Measurements from ENCODE around the gene RGS9BP. TPM values are rescaled to one million over a fixed set of nuclear protein-coding genes. Genes with fewer than 3 reads are reported as not detected.
A peak's percentile ranks its signal among the peaks of the same experiment; 100 is the strongest.

RGS9BP gene, protein sequence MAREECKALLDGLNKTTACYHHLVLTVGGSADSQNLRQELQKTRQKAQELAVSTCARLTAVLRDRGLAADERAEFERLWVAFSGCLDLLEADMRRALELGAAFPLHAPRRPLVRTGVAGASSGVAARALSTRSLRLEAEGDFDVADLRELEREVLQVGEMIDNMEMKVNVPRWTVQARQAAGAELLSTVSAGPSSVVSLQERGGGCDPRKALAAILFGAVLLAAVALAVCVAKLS
- total RNA-seq (ENCODE audit: low replicate concordance), result 0.28 TPM in 1 of 2 replicates, not detected in the other

DNA sequence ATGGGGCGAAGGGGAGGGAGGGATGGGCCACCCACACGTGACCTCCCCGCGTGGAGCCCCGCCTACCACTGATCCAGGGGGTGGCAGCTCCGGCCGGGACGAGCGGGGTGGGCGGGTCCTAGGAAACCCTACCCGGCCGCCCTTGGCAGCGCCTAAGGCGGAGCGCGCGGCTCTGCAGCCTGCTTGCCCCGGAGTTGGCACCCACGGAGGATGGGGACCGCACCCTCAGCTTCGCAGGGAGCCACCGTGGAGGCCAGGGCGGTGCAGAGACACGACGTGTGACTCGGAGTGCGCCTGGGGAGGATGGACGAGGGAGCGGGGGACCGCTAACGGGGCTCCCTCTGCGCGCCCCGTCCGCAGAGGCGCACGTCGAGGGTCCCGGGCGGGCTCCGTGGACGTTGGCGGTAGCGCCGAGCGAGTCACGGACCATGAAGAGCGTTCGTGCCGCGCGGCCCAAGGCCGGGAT is at the start of gene RGS9BP:
Gene RGS9BP (plus strand): TSS at position 129 of the 466 bp plus-strand sequence. CDS start 416 bp downstream, outside the sequence.
- peak within 1 kb of the TSS; percentile 90 for H2AFZ ChIP-seq (replicated peaks)
- H3K27ac ChIP-seq, result no peak within 1 kb of the TSS
- Mint-ChIP-seq H3K4me1 (peaks cover 20% of the 10 kb centered on the region), H3K27ac (no peak within 1 kb of the TSS), H3K36me3 (peaks cover 4% of the 10 kb centered on the region), H3K9me3 (no peaks in the 10 kb centered on the region), H3K27me3 (ENCODE audit: insufficient read depth, low read depth) (peaks cover 35% of the 10 kb centered on the region), H3K4me3 (peak within 1 kb of the TSS; percentile 89)
- H3K9me3 ChIP-seq (ENCODE audit: low read depth), result no peaks in the 10 kb centered on the region
- peak within 1 kb of the TSS; percentile 90 for H3K4me3 ChIP-seq
- H3K4me1 ChIP-seq, result peaks cover 12% of the 10 kb centered on the region
- no peaks in the 10 kb centered on the region for H3K36me3 ChIP-seq
- H3K27me3 ChIP-seq, result peaks cover 73% of the 10 kb centered on the region
- peak within 1 kb of the TSS; percentile 84 for H3K4me2 ChIP-seq
- H3K9ac ChIP-seq, result no peak within 1 kb of the TSS
- H4K20me1 ChIP-seq (ENCODE audit: low read depth), result peaks cover 55% of the 10 kb centered on the region
- H3K79me2 ChIP-seq (ENCODE audit: low read depth), result peaks cover 28% of the 10 kb centered on the region
- DNase-seq (ENCODE audit: low spot score), result peak; percentile 70
- TF ChIP-seq, protein P1, sequence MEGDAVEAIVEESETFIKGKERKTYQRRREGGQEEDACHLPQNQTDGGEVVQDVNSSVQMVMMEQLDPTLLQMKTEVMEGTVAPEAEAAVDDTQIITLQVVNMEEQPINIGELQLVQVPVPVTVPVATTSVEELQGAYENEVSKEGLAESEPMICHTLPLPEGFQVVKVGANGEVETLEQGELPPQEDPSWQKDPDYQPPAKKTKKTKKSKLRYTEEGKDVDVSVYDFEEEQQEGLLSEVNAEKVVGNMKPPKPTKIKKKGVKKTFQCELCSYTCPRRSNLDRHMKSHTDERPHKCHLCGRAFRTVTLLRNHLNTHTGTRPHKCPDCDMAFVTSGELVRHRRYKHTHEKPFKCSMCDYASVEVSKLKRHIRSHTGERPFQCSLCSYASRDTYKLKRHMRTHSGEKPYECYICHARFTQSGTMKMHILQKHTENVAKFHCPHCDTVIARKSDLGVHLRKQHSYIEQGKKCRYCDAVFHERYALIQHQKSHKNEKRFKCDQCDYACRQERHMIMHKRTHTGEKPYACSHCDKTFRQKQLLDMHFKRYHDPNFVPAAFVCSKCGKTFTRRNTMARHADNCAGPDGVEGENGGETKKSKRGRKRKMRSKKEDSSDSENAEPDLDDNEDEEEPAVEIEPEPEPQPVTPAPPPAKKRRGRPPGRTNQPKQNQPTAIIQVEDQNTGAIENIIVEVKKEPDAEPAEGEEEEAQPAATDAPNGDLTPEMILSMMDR (IDR thresholded peaks at IDR 0.05), result no peak
- TF ChIP-seq EZH2phosphoT487 (IDR thresholded peaks at IDR 0.05) (peak; percentile 94), EZH2 (IDR thresholded peaks at IDR 0.05) (no peak)
- peaks cover 19% of the 10 kb centered on the region for H3F3A ChIP-seq (ENCODE audit: low read depth)

DNA sequence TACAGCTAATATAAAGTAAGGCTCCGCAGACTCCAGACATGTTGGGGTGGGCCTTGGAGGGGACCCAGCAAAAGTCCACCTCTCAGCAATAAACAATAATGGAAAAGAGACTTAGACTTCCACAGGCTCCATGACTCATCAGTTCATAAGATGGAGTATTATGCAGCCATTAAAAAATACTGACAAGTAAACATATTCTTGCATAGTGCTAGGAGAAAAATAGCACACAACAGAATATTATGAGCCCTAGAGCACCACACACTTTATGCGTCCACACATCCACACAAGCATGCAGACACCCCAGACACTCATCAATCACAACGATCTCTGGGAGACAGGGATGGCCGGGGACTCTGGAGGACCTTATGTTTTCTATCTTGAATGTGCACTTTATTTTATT is 48.7 kb upstream of the RGS9BP start:
- peaks cover 11% of the 10 kb centered on the region for H3K36me3 Mint-ChIP-seq
- no peaks in the 10 kb centered on the region for H3K9me3 ChIP-seq (ENCODE audit: low read depth)
- TF ChIP-seq EZH2phosphoT487 (IDR thresholded peaks at IDR 0.05) (no peak), EZH2 (IDR thresholded peaks at IDR 0.05) (no peak)
- TF ChIP-seq, protein P1 (IDR thresholded peaks at IDR 0.05), result no peak

DNA sequence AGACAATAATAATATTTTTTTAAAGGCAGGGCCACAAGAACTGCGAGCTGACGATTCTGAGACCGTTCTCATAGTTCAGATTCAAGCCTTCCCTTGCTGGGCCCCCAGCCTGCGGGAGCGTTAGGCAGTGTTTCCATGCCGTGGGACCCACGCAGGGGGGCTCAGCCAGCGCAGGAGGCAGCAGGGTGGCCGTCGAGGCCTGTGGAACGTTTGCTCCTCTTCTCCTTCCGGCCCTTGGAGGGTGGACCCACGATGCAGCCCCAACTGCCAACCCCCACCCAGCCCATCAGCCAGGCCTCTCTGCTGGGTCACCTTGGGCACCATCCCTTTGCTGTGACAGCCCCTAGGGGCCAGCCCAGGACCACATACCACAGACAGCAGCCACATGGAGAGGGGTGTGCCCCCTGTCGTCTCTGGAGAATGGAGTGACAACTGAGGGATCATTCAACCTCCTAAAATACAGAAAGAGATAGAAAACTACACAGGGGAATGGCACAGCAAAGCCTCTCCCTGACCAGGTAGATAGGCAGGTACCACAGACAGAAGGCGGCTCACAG is 47.9 kb upstream of the RGS9BP start:
- Mint-ChIP-seq H3K27ac (no peak overlapping the region), H3K4me3 (no peak overlapping the region), H3K36me3 (peaks cover 5% of the 10 kb centered on the region), H3K27me3 (ENCODE audit: insufficient read depth, low read depth) (no peaks in the 10 kb centered on the region), H3K9me3 (no peaks in the 10 kb centered on the region), H3K4me1 (no peaks in the 10 kb centered on the region)
- no peak overlapping the region for H3K4me3 ChIP-seq
- no peak overlapping the region for H2AFZ ChIP-seq (replicated peaks)
- H3K27ac ChIP-seq, result no peak overlapping the region
- H3K9me3 ChIP-seq (ENCODE audit: low read depth), result no peaks in the 10 kb centered on the region
- DNase-seq (ENCODE audit: low spot score), result no peak
- no peaks in the 10 kb centered on the region for H3K79me2 ChIP-seq (ENCODE audit: low read depth)
- H3K4me2 ChIP-seq, result no peak overlapping the region
- no peaks in the 10 kb centered on the region for H3K27me3 ChIP-seq
- H3F3A ChIP-seq (ENCODE audit: low read depth), result no peaks in the 10 kb centered on the region
- no peaks in the 10 kb centered on the region for H4K20me1 ChIP-seq (ENCODE audit: low read depth)
- H3K9ac ChIP-seq, result no peak overlapping the region
- H3K36me3 ChIP-seq, result no peaks in the 10 kb centered on the region
- TF ChIP-seq EZH2phosphoT487 (IDR thresholded peaks at IDR 0.05) (no peak), EZH2 (IDR thresholded peaks at IDR 0.05) (no peak)
- TF ChIP-seq, protein P1 (IDR thresholded peaks at IDR 0.05), result no peak
- peaks cover 3% of the 10 kb centered on the region for H3K4me1 ChIP-seq

More for the DNA sequence above, 48.7 kb upstream of the RGS9BP start:
- H3K79me2 ChIP-seq (ENCODE audit: low read depth), result no peaks in the 10 kb centered on the region
- Mint-ChIP-seq H3K4me1 (no peaks in the 10 kb centered on the region), H3K27me3 (ENCODE audit: insufficient read depth, low read depth) (no peaks in the 10 kb centered on the region), H3K9me3 (no peaks in the 10 kb centered on the region), H3K4me3 (no peak overlapping the region), H3K27ac (no peak overlapping the region)
- H2AFZ ChIP-seq (replicated peaks), result no peak overlapping the region
- H3F3A ChIP-seq (ENCODE audit: low read depth), result no peaks in the 10 kb centered on the region
- no peak overlapping the region for H3K9ac ChIP-seq
- no peaks in the 10 kb centered on the region for H3K36me3 ChIP-seq
- H3K27ac ChIP-seq, result no peak overlapping the region
- no peak overlapping the region for H3K4me2 ChIP-seq
- no peaks in the 10 kb centered on the region for H4K20me1 ChIP-seq (ENCODE audit: low read depth)
- no peak for DNase-seq (ENCODE audit: low spot score)
- no peak overlapping the region for H3K4me3 ChIP-seq
- H3K4me1 ChIP-seq, result no peaks in the 10 kb centered on the region
- H3K27me3 ChIP-seq, result no peaks in the 10 kb centered on the region

All from neural progenitor cell (in vitro differentiated cells).